HCT116 (cell line): ENCODE measurements around the gene HIF1AN. TPM values are rescaled to one million over a fixed set of nuclear protein-coding genes. Genes with fewer than 3 reads are reported as not detected.

Experiments
- ATAC-seq: fragments of 200-7000 bp; cut with Tn5 transposase; 2 replicates; pipeline ENCODE4 v1.9.1; 2020; ENCODE audit warnings: mild to moderate bottlenecking, moderate library complexity
- BruUV-seq: library from RNA; stranded (reverse); fragments of 400-500 nt; replicated peaks from 2 replicates; lab custom pipeline; 2021; lab: Mats Ljungman, UMichigan
- CTCF ChIA-PET: fragments of 300-600 bp; sonication (Branson Sonifier 250); formaldehyde crosslinking; loops from one replicate; lab custom pipeline; 2021; ENCODE audit warnings: antibody characterized with exemption; lab: Charles Lee
- POLR2A ChIA-PET: fragments of 300-600, 350-600 bp; sonication (Branson Sonifier 250); formaldehyde crosslinking; loops from one replicate; lab custom pipeline; 2021; ENCODE audit warnings: antibody characterized with exemption; lab: Charles Lee
- RAD21 ChIA-PET, 2 experiments: fragments of 300-600 bp; sonication (Branson Sonifier 250); formaldehyde crosslinking; loops; one replicate each; lab custom pipeline; 2023; ENCODE audit warnings: low total read pairs in 2 of 2; ENCODE audit not compliant: uncharacterized antibody in 2 of 2, unreplicated experiment in 2 of 2, low non-redundant PET in 1 of 2; lab: Charles Lee
- DNase-seq: peaks from one replicate; pipeline ENCODE4 v3.0.0-alpha.2; 2010; ENCODE audit warnings: low read depth, low spot score
- H2AFZ ChIP-seq: fragments of 200-600 bp; shearing (Covaris generic), sonication (generic); 2 replicates; pipeline ENCODE4 v1.6.1; 2017; ENCODE audit warnings: low read depth, mixed run types, mixed read lengths, antibody characterized with exemption, low read length; ENCODE audit not compliant: poor library complexity, severe bottlenecking
- H3K27ac ChIP-seq: 2 replicates; pipeline ENCODE4 v1.5.1; 2012; ENCODE audit warnings: low read depth, low read length
- H3K27me3 ChIP-seq: fragments of 200-600 bp; sonication (generic); 2 replicates; pipeline ENCODE4 v1.6.1; 2016; ENCODE audit warnings: mixed run types, low read length, mixed read lengths; ENCODE audit not compliant: insufficient read depth
- H3K36me3 ChIP-seq, 2 experiments: fragments of 200-500 bp in 1 of 2; fragments of 200-600 bp in 1 of 2; sonication (Bioruptor generic) in 1 of 2; sonication (generic) in 1 of 2; 2 replicates each; pipeline versions ENCODE4 v1.5.1 to v1.6.1; 2014 to 2016; ENCODE audit warnings: low read length in 2 of 2, inconsistent platforms in 1 of 2, mixed read lengths in 1 of 2, mixed run types in 1 of 2; ENCODE audit not compliant: insufficient read depth in 2 of 2, control insufficient read depth in 1 of 2
- H3K4me1 ChIP-seq, 2 experiments: fragments of 200-600 bp in 1 of 2; sonication (generic) in 1 of 2; 2 replicates each; pipeline versions ENCODE4 v1.5.1 to v1.6.1; 2012 to 2017; ENCODE audit warnings: low read length in 2 of 2, inconsistent platforms in 1 of 2, mild to moderate bottlenecking in 1 of 2, mixed read lengths in 1 of 2, mixed run types in 1 of 2, moderate library complexity in 1 of 2; ENCODE audit not compliant: insufficient read depth in 2 of 2, control insufficient read depth in 1 of 2
- H3K4me2 ChIP-seq: fragments of 200-600 bp; sonication (generic); 2 replicates; pipeline ENCODE4 v1.6.1; 2017; ENCODE audit warnings: mixed run types, low read length, mixed read lengths
- H3K4me3 ChIP-seq, 2 experiments: fragments of 200-600 bp in 1 of 2; sonication (generic) in 1 of 2; replicated peaks in 1 of 2; 2 replicates each; pipeline ENCODE4 v1.5.1; 2011 to 2016; ENCODE audit warnings: low read length in 2 of 2, control low read depth in 1 of 2, low read depth in 1 of 2, mild to moderate bottlenecking in 1 of 2, mixed read lengths in 1 of 2, mixed run types in 1 of 2
- H3K79me2 ChIP-seq: fragments of 200-600 bp; sonication (generic); 2 replicates; pipeline ENCODE4 v1.6.1; 2017; ENCODE audit warnings: mild to moderate bottlenecking, mixed run types, low read length, moderate library complexity, mixed read lengths; ENCODE audit not compliant: insufficient read depth
- H3K9ac ChIP-seq: fragments of 200-600 bp; sonication (generic); 2 replicates; pipeline ENCODE4 v1.6.1; 2016; ENCODE audit warnings: low read length, mixed read lengths
- H3K9me2 ChIP-seq: fragments of 200-600 bp; sonication (generic), shearing (Covaris generic); 2 replicates; pipeline ENCODE4 v1.6.1; 2017; ENCODE audit warnings: mixed run types, mild to moderate bottlenecking, moderate library complexity; ENCODE audit not compliant: insufficient read depth
- H3K9me3 ChIP-seq, 2 experiments: fragments of 200-500 bp in 1 of 2; fragments of 200-600 bp in 1 of 2; sonication (Bioruptor generic) in 1 of 2; sonication (generic) in 1 of 2; 2 replicates each; pipeline ENCODE4 v1.6.1; 2014 to 2017; ENCODE audit warnings: low read length in 2 of 2, mixed read lengths in 2 of 2, inconsistent platforms in 1 of 2, low read depth in 1 of 2, mild to moderate bottlenecking in 1 of 2, mixed run types in 1 of 2, moderate library complexity in 1 of 2; ENCODE audit not compliant: control insufficient read depth in 1 of 2, insufficient read depth in 1 of 2
- H4K20me1 ChIP-seq: fragments of 200-600 bp; sonication (generic), shearing (Covaris generic); 2 replicates; pipeline ENCODE4 v1.6.1; 2017; ENCODE audit warnings: mixed run types, mild to moderate bottlenecking, moderate library complexity; ENCODE audit not compliant: insufficient read depth
- CBX3 ChIP-seq: IDR thresholded peaks from 2 replicates; pipeline ENCODE4 v1.6.1; 2012; ENCODE audit warnings: low read depth
- CEBPB ChIP-seq: IDR thresholded peaks from 2 replicates; pipeline ENCODE4 v1.6.1; 2012; ENCODE audit warnings: low read depth
- EGR1 ChIP-seq: IDR thresholded peaks from 2 replicates; pipeline ENCODE4 v1.6.1; 2012; ENCODE audit warnings: low read depth
- ELF1 ChIP-seq: IDR thresholded peaks from 2 replicates; pipeline ENCODE4 v1.6.1; 2012; ENCODE audit warnings: low read depth, borderline replicate concordance
- EZH2 ChIP-seq: fragments of 200-600 bp; sonication (generic); IDR thresholded peaks from 2 replicates; pipeline ENCODE4 v1.6.1; 2017; ENCODE audit warnings: antibody characterized with exemption, mixed run types
- EZH2phosphoT487 ChIP-seq: fragments of 200-600 bp; IDR thresholded peaks from 2 replicates; pipeline ENCODE4 v1.6.1; 2018; ENCODE audit warnings: antibody characterized with exemption, borderline replicate concordance
- JUND ChIP-seq: IDR thresholded peaks from 2 replicates; pipeline ENCODE4 v1.6.1; 2012
- MAX ChIP-seq: IDR thresholded peaks from 2 replicates; pipeline ENCODE4 v1.6.1; 2012
- POLR2A ChIP-seq: IDR thresholded peaks from 2 replicates; pipeline ENCODE4 v1.7.0; 2011; ENCODE audit warnings: borderline replicate concordance; ENCODE audit not compliant: insufficient read depth, insufficient read length; ENCODE audit errors: extremely low read depth
- POLR2AphosphoS5 ChIP-seq: IDR thresholded peaks from 2 replicates; pipeline ENCODE4 v1.6.1; 2011; ENCODE audit warnings: mild to moderate bottlenecking, low read depth, low read length, moderate library complexity
- SIN3A ChIP-seq: IDR thresholded peaks from 2 replicates; pipeline ENCODE4 v1.6.1; 2012; ENCODE audit warnings: low read depth
- SP1 ChIP-seq: IDR thresholded peaks from 2 replicates; pipeline ENCODE4 v1.6.1; 2012; ENCODE audit warnings: low read depth
- SRF ChIP-seq: IDR thresholded peaks from 2 replicates; pipeline ENCODE4 v1.6.1; 2012; ENCODE audit warnings: low read depth
- TCF7L2 ChIP-seq: IDR thresholded peaks from 2 replicates; pipeline ENCODE4 v1.7.0; 2011; ENCODE audit warnings: borderline replicate concordance, inconsistent platforms; ENCODE audit not compliant: insufficient read depth, insufficient read length; ENCODE audit errors: extremely low read depth
- ZBTB33 ChIP-seq: IDR thresholded peaks from 2 replicates; pipeline ENCODE4 v1.6.1; 2011; ENCODE audit warnings: mild to moderate bottlenecking, low read length, moderate library complexity; ENCODE audit not compliant: insufficient replicate concordance; ENCODE audit errors: extremely low read depth
- ZFX ChIP-seq: fragments of 450-650 bp; IDR thresholded peaks from 2 replicates; pipeline ENCODE4 v1.6.1; 2017
- ZNF274 ChIP-seq: fragments of 200-500 bp; sonication (Bioruptor generic); IDR thresholded peaks from 2 replicates; pipeline ENCODE4 v1.6.1; 2014; ENCODE audit warnings: mild to moderate bottlenecking, low read depth, low read length, inconsistent platforms
- intact Hi-C: fragments of 100-400 bp; cut with micrococcal nuclease; formaldehyde crosslinking; loops from 2 replicates; pipeline ENCODE4 v1.10.0; 2022
- total RNA-seq: library from RNA; stranded (reverse); gene quantifications from one replicate; pipeline ENCODE4 v1.2.1, GENCODE V29; 2021; ENCODE audit not compliant: unreplicated experiment
- TF ChIP-seq, protein P1 (sequence below): IDR thresholded peaks from 2 replicates; pipeline ENCODE4 v1.6.1; 2012; ENCODE audit warnings: low read depth
- TF ChIP-seq, protein P2 (sequence below), 3 experiments: fragments of 200-600 bp in 1 of 3; sonication (generic) in 1 of 3; IDR thresholded peaks in 2 of 3; conservative IDR thresholded peaks in 1 of 3; 2 replicates each; pipeline ENCODE4 v1.5.1; 2012 to 2017; ENCODE audit warnings: low read depth in 2 of 3, low read length in 2 of 3, antibody characterized with exemption in 1 of 3, borderline replicate concordance in 1 of 3, control low read depth in 1 of 3, mild to moderate bottlenecking in 1 of 3, mixed read lengths in 1 of 3, mixed run types in 1 of 3, moderate library complexity in 1 of 3; ENCODE audit not compliant: insufficient read depth in 1 of 3

HIF1AN gene
- total RNA-seq, 1 experiment from 2014 or later: 67.2 TPM

GRCh38 chr10:100519311-100520051, 16.3 kb upstream of the HIF1AN start, which contains the start of gene SEC31B:
Gene SEC31B, minus strand, starts transcription at chr10:100519861. Its CDS starts 2,909 bp downstream, at chr10:100516952.
- Histone ChIP-seq H3K4me1 (no peaks in the 10 kb centered on the region), H3K9me2 (no peaks in the 10 kb centered on the region), H3K27me3 (no peaks in the 10 kb centered on the region), H3K36me3 (peaks cover 23 to 26% of the 10 kb centered on the region in 2 experiments; a peak in 3 of 4 replicates), H2AFZ (no peak within 1 kb of the TSS), H3K9ac (no peak within 1 kb of the TSS), H3K27ac (no peak within 1 kb of the TSS), H3K79me2 (no peaks in the 10 kb centered on the region), H3K4me3 (no peak within 1 kb of the TSS), H3K4me2 (no peak within 1 kb of the TSS; the same call in 1 of the 2 replicates), H4K20me1 (no peaks in the 10 kb centered on the region), H3K9me3 (no peaks in the 10 kb centered on the region)
- ChIA-PET CTCF (interaction anchor here (0.6 to 3.4 kb wide), 47 partner anchors 8 to 674 kb away, joined by 3 to 54 read pairs (median 5); partner anchors contain the start of genes HIF1AN, NDUFB8, PKD2L1 and SCD), POLR2A (interaction anchor here (1.1 to 1.3 kb wide), 3 partner anchors 16 to 177 kb away, joined by 3 to 5 read pairs (median 4); partner anchors contain the start of gene HIF1AN), RAD21 (interaction anchor here (0.5 to 2.1 kb wide), 9 partner anchors 11 to 359 kb away, joined by 3 to 7 read pairs (median 5); no protein-coding TSS in a partner anchor)
- intact Hi-C loops: loop anchor here (10.0 kb wide), 1 partner anchor 665 kb away; no protein-coding TSS in a partner anchor
- DNase-seq (no peak), ATAC-seq (peak; percentile 24)
- BruUV-seq: no TSS peak
- no peak for TF ChIP-seq ZNF274
- TF ChIP-seq SP1: no peak
- TF ChIP-seq ELF1: no peak
- no peak for TF ChIP-seq SIN3A
- no peak for TF ChIP-seq CEBPB
- no peak for TF ChIP-seq ZFX
- TF ChIP-seq POLR2A: no peak
- no peak for TF ChIP-seq CBX3
- TF ChIP-seq EZH2: no peak
- TF ChIP-seq EGR1: no peak
- no peak for TF ChIP-seq JUND
- TF ChIP-seq EZH2phosphoT487: no peak
- TF ChIP-seq MAX: no peak
- no peak for TF ChIP-seq SRF
- TF ChIP-seq TCF7L2: no peak
- TF ChIP-seq ZBTB33: no peak
- TF ChIP-seq, protein P1, sequence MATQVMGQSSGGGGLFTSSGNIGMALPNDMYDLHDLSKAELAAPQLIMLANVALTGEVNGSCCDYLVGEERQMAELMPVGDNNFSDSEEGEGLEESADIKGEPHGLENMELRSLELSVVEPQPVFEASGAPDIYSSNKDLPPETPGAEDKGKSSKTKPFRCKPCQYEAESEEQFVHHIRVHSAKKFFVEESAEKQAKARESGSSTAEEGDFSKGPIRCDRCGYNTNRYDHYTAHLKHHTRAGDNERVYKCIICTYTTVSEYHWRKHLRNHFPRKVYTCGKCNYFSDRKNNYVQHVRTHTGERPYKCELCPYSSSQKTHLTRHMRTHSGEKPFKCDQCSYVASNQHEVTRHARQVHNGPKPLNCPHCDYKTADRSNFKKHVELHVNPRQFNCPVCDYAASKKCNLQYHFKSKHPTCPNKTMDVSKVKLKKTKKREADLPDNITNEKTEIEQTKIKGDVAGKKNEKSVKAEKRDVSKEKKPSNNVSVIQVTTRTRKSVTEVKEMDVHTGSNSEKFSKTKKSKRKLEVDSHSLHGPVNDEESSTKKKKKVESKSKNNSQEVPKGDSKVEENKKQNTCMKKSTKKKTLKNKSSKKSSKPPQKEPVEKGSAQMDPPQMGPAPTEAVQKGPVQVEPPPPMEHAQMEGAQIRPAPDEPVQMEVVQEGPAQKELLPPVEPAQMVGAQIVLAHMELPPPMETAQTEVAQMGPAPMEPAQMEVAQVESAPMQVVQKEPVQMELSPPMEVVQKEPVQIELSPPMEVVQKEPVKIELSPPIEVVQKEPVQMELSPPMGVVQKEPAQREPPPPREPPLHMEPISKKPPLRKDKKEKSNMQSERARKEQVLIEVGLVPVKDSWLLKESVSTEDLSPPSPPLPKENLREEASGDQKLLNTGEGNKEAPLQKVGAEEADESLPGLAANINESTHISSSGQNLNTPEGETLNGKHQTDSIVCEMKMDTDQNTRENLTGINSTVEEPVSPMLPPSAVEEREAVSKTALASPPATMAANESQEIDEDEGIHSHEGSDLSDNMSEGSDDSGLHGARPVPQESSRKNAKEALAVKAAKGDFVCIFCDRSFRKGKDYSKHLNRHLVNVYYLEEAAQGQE: no peak
- no peak for TF ChIP-seq POLR2AphosphoS5
- TF ChIP-seq, protein P2, sequence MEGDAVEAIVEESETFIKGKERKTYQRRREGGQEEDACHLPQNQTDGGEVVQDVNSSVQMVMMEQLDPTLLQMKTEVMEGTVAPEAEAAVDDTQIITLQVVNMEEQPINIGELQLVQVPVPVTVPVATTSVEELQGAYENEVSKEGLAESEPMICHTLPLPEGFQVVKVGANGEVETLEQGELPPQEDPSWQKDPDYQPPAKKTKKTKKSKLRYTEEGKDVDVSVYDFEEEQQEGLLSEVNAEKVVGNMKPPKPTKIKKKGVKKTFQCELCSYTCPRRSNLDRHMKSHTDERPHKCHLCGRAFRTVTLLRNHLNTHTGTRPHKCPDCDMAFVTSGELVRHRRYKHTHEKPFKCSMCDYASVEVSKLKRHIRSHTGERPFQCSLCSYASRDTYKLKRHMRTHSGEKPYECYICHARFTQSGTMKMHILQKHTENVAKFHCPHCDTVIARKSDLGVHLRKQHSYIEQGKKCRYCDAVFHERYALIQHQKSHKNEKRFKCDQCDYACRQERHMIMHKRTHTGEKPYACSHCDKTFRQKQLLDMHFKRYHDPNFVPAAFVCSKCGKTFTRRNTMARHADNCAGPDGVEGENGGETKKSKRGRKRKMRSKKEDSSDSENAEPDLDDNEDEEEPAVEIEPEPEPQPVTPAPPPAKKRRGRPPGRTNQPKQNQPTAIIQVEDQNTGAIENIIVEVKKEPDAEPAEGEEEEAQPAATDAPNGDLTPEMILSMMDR (IDR thresholded peaks at IDR 0.05 in 2 of 3, conservative IDR thresholded peaks at IDR 0.05 in 1 of 3; ENCODE audit: borderline replicate concordance in 1 of 3, insufficient read depth in 1 of 3, low read depth in 2 of 3, low read length in 2 of 3): no peak
